ENCODE data around the gene CADPS2.

Gene CADPS2

GRCh38 chr7:122525355-122525754 is 360.9 kb downstream of the CADPS2 start:
- TF ChIP-seq ZFX (IDR thresholded peaks at IDR 0.05; ENCODE audit: borderline replicate concordance), result no peak
- TF ChIP-seq, protein P1, sequence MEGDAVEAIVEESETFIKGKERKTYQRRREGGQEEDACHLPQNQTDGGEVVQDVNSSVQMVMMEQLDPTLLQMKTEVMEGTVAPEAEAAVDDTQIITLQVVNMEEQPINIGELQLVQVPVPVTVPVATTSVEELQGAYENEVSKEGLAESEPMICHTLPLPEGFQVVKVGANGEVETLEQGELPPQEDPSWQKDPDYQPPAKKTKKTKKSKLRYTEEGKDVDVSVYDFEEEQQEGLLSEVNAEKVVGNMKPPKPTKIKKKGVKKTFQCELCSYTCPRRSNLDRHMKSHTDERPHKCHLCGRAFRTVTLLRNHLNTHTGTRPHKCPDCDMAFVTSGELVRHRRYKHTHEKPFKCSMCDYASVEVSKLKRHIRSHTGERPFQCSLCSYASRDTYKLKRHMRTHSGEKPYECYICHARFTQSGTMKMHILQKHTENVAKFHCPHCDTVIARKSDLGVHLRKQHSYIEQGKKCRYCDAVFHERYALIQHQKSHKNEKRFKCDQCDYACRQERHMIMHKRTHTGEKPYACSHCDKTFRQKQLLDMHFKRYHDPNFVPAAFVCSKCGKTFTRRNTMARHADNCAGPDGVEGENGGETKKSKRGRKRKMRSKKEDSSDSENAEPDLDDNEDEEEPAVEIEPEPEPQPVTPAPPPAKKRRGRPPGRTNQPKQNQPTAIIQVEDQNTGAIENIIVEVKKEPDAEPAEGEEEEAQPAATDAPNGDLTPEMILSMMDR (IDR thresholded peaks at IDR 0.05), result no peak
- H3K27ac ChIP-seq, result no peak overlapping the region

DNA sequence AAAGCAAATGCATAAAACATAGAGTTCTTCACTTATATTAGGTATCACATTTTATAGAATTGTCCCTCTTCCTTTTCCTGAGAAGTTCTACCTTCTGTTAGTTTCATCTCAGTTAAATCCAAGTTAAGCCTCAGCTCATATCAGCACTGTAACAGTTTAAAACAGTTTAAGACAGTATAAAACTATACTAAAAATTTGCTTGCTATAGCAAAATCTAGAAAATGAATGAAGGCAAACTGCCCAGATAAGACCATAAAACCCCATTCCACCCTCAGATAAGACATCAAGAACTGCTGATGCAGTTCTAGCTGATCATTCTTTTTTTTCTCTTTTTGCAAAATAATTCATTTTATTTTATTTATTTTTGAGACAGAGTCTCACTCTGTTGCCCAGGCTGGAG is 364.5 kb downstream of the CADPS2 start:
- H3K27ac ChIP-seq, result no peak overlapping the region
- TF ChIP-seq, protein P1 (IDR thresholded peaks at IDR 0.05), result no peak
- TF ChIP-seq ZFX (IDR thresholded peaks at IDR 0.05; ENCODE audit: borderline replicate concordance), result no peak

DNA sequence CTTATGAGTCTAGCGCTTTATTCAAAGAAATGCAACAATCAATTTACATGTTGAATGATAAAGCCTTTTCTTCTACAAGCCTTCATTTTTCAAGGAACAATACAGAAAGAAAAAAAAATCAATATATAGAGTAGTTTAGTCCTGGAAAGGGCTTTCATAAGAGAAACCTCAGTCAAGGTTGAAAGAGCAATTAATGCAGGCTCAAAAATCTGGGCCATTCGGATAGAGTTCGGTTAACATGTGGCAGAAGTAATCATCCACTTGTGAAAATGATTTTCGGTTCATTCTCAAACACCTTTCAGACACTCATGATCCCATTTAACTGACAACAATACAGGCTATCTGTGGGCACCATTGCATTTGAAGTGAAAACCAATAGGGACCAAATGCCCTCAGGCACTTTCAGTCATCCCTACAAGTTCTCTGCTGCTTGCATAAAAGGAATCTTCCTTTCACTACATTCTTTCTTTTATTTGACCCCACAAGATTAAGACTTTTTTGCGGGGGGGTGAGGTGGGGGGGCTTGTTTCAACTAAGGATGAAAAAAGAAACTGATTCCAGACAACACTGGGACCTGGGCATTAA is 365.2 kb downstream of the CADPS2 start:
- no peak overlapping the region for H3K27ac ChIP-seq
- no peak for TF ChIP-seq ZFX (IDR thresholded peaks at IDR 0.05; ENCODE audit: borderline replicate concordance)
- TF ChIP-seq, protein P1 (IDR thresholded peaks at IDR 0.05), result no peak

DNA sequence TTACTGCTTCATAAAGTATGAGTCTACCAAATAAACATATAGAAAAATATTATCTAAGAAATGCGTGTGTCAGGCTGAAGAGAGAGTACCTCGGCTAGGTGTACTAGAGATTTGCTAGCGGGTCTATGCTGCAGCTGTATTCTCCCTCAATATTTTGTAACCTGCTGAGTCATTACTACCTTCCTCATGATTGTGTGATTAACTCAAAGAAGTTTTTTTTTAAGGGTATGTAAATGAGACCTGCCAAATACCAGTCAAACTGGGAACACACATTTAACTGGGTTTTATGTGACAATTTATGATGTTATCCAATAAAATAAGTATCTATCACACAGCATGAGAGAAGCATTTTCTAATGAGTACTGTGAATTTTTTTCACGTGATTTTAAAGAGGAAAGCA is 367.8 kb downstream of the CADPS2 start:
- H3K27ac ChIP-seq, result no peak overlapping the region
- no peak for TF ChIP-seq ZFX (IDR thresholded peaks at IDR 0.05; ENCODE audit: borderline replicate concordance)
- TF ChIP-seq, protein P1 (IDR thresholded peaks at IDR 0.05), result no peak

- H3K27ac ChIP-seq, result no peak overlapping the region
- TF ChIP-seq ZFX (IDR thresholded peaks at IDR 0.05; ENCODE audit: borderline replicate concordance), result no peak
Measured at GRCh38 chr7:122517576-122517975, 368.7 kb downstream of the CADPS2 start.

- TF ChIP-seq ZFX (IDR thresholded peaks at IDR 0.05; ENCODE audit: borderline replicate concordance), result no peak
- TF ChIP-seq, protein P1 (IDR thresholded peaks at IDR 0.05), result no peak
Measured at GRCh38 chr7:122515404-122515803, 370.9 kb downstream of the CADPS2 start.

GRCh38 chr7:122511268-122511667 is 375.0 kb downstream of the CADPS2 start:
- TF ChIP-seq, protein P1 (IDR thresholded peaks at IDR 0.05), result no peak
- no peak for TF ChIP-seq ZFX (IDR thresholded peaks at IDR 0.05; ENCODE audit: borderline replicate concordance)
- H3K27ac ChIP-seq, result no peak overlapping the region

More at GRCh38 chr7:122515404-122515803, 370.9 kb downstream of the CADPS2 start:
- no peak overlapping the region for H3K27ac ChIP-seq

DNA sequence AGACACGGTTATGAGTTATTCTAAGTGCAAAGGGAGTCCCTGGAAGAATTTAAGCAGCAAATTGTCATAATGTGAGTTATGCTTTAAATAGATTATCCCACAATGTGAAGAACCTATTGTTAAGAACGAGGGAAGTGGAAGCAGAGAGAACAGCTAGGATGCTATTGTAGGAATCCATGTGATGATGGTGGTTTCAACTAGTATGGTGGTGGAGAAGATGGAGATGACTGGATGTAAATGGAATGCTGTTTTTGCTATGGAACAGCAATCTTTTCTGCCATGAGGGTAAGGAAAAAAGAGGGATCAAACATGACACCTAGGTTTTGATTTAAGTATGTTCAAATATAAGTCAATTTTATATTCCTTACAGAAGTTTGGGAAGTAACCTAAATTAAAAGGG is 378.7 kb downstream of the CADPS2 start:
- no peak overlapping the region for H3K27ac ChIP-seq
- TF ChIP-seq, protein P1 (IDR thresholded peaks at IDR 0.05), result no peak
- TF ChIP-seq ZFX (IDR thresholded peaks at IDR 0.05; ENCODE audit: borderline replicate concordance), result no peak
